NCI-H446 (cell line): ENCODE measurements around the gene PLCB1.
"Not testable (repeated sequence)": the region's sequence is repeated elsewhere in the genome, so short reads cannot be mapped to it uniquely, and the experiment has no call there.

Experiments
- DNase-seq, 2 experiments: peaks; one replicate each; lab custom pipeline; 2025; lab: John Stamatoyannopoulos, UW

Gene PLCB1

DNA sequence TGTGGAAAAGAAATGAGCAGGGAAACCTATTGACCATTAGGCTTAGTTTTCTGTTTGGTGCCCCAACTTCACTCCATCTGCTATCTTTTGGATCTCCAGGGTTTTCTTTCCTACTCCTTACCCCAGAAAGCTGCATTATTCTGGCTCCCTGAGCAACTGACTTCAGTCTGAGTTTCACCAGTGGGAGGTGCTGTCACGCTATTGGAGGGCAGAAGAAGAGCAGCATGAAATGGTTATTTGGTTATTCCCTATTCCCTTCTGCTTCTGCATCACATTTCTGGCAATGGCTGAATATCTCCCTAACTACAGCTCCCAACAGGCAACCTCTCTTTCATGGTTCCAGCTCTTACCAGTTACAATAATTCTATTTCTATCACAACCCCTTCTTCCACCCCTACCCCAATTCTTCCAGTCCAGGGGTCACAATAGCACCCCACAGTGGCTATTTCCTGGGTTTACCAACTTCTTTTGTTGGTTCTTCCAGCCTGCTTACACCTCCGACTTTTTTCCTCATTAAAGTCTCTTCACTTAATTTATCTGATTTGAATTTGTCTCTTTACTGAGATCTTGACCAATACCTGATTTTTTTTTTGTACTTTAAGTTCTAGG is 311.5 kb downstream of the PLCB1 start:
- DNase-seq: no peak

- DNase-seq: no peak
These were observed 315.4 kb downstream of the PLCB1 start for GRCh38 chr20:8447262-8448120.

GRCh38 chr20:8449123-8449522 is 317.1 kb downstream of the PLCB1 start:
- DNase-seq: peak in 1 of 2 experiments; percentile 73

- DNase-seq: peak; percentile 80 to 91
These were observed 322.2 kb downstream of the PLCB1 start for GRCh38 chr20:8454137-8454712.

- no peak for DNase-seq
These were observed 324.7 kb downstream of the PLCB1 start for GRCh38 chr20:8456765-8457164.

DNA sequence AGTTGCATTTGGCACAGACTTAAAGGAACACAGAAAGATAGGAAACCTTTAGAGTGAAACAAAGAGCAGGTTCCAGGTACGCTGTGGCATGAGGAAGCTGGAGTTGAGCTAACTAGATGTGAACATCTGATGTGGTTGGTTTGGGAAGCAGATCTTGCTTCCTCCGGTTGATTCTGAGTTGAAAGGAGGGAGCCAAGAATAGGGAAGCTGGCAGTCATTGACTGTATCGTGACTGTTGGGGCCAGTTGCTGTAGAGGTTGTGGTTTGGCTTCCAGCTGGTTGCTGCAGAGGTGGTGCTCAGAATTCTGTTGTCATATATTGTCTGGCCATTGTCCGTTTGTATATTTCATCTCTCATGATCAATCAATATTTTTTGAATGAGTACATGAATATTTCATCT is 325.9 kb downstream of the PLCB1 start:
- no peak for DNase-seq

DNA sequence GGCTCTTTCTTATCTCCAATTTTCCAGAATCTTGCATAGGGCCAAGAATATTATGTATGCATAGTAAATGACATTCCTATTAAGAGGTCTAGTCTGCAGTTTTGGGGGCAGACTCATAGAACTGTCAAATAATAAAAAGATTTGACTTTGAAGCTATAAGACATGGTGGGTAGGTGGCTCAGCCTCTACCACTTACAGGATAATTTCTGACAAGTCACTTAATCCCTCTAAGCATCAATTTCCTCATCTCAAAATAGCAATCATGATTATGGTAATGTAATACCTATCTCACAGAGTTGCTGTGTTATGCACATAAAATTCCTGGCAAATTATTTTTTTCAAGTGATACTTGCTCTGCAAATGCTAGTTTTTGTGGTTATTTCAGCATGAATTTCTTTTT is 329.1 kb downstream of the PLCB1 start:
- DNase-seq: no peak

- no peak for DNase-seq
These were observed 332.3 kb downstream of the PLCB1 start for GRCh38 chr20:8464368-8464767.

- DNase-seq: not testable (repeated sequence)
These were observed 334.7 kb downstream of the PLCB1 start for GRCh38 chr20:8466781-8467180.

DNA sequence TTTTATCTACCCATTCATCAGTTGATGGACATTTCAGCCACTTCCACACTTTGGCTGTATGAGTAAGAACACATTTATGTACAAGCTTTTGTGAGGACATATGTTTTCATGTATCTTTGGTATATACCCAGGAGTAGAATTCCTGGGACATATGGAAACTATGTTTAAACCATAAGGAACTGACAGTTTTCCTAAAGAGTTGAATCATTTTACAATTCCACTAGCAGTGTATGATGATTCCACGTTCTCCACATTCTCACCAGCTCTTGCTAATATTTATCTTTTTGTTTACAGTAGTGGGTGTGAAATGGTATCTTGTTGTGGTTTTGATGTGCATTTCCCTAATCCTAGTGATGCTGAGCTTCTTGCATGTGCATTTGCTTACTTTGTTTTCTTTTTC is 338.1 kb downstream of the PLCB1 start:
- no peak for DNase-seq

DNA sequence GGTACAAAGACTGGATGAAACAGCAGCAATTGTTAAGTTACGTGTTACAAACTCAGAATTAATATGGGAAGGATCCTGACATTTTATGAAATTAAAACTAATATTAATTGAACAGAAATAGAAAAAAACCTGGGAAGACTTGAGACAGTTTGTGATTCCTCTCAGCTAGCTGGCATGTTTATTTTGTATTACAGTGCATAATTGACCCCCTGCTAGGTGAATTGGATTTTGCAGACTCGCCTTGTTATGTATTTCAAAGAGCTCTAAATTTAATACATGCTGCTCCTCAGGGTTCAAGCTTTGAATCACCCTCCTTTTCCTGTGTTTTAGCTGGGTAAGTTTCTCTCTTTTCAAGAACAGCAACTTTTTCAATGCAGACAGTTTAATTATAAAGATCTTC is 339.4 kb downstream of the PLCB1 start:
- DNase-seq: no peak

- DNase-seq: no peak
These were observed 341.4 kb downstream of the PLCB1 start for GRCh38 chr20:8473459-8473858.

DNA sequence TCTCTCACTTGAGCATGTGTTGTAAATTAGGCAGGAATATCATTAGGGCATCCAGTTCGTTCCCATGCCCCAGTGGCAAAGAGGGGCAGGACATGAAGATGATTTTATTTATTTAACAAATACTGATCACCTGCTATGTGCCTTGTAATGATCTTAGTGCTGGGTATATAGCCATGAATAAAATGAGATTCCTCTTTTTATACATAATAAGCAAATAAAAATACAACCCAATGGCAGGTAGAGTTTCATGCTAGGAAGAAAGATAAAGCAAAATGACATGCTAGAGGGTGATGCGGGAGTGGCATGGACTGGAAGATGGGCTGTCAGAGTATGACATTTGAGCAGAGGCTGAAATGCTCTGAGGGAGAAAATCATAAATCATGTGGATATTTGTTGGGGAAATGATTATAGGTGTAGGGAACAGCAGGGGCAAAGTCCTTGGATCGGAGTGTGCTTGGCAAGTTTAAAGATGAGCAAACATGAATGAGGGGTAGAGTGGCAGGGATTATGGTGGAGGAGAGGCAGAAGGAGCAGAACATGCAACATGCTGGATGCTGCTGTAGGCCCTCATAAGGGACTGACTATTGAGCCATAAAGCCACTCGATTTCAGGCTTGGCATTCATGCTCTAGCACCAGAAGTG is 342.1 kb downstream of the PLCB1 start:
- DNase-seq: peak in 1 of 2 experiments; percentile 22

- no peak for DNase-seq
These were observed 344.0 kb downstream of the PLCB1 start for GRCh38 chr20:8476021-8476420.

- DNase-seq: no peak
These were observed 348.5 kb downstream of the PLCB1 start for GRCh38 chr20:8480597-8480996.

DNA sequence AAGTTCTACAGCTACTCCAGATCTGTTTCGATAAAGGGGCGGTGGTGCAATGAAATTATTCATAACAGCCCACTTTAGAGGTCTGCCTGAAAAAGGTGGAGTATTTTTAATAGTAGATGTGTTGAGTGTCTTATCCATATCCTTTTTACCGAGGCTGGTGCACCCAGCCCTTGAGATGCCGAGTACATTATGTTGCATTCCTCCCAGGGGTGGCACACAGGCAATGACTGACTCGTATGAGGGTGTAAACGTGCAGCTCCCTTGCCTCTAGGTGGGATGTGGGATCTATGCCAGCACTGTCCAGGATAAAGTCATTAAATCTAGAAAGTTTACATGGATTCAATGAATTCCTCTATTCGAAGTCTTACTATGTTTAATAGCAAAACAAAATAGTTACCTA is 355.6 kb downstream of the PLCB1 start:
- DNase-seq: no peak

DNA sequence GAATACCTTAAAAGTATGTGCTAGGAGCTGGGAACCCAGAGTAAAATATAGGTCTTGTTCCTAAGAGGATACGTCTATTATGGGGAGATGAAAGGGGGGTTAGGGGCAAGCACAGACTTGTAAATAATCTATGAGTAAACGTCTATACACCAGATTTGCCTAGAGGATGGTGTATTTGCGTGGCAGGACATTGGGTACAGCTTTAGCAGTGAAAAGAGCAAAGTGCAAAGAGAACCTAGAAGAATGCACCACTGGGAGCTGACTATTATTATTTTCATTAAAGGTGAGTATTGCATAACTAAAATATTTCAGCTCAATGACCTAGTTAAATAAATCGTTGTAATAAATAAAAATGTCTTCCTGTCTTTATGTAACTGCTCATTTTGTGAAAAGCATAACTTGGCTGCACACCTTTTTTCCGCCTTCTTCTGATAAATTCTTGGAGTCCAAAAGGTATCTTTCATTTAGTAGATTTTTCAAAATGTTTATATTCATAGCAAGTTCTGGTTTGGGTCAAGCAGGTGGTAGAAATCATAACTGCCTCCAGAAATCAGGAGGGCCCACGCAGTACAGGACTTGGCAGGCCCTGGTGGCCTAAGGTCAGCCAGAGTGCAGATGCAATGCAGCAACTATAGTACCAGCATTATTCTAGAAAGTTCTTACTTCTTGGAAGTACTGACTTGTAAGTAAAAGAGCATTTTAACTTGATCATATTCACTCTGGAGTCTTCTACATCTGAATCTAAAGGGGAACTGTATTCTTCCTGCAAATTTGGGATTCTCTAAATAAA is 357.2 kb downstream of the PLCB1 start:
- DNase-seq: no peak

DNA sequence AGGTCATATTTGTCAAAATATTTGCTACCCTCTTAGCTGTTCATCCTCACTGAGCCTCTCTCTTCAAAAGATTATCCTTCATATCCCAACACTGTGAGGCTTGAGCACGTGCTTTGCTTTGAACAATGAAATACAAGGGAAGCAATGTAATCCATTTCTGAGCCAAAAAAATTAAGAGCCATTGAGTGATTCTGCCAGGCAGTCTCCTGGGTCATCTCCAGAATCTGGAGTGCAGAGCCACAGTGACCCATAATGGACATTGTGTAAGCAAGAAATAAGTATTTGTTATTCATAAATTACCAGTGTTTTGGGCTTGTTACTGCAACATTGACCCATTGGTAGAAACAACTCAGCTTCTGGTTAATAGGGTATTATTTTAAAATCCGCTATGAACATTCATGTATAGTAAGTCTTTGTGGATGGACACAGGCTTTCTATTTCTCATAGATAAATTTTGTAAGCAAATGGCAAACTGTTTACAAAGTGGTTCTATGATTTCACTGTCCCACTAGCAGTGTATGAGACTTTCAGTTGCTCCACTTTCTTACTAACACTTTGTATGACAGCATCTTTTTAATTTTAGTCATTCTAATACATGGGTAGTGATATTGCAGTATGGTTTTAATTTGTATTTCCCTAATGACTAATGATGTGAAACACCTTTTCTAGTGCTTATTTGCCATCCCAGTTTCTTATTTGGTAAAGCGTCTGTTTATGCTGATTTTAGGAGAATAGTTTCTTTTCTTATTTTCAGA is 358.2 kb downstream of the PLCB1 start:
- peak in 1 of 2 experiments; percentile 30 for DNase-seq

GRCh38 chr20:8492173-8492572 is 360.1 kb downstream of the PLCB1 start:
- DNase-seq: no peak

DNA sequence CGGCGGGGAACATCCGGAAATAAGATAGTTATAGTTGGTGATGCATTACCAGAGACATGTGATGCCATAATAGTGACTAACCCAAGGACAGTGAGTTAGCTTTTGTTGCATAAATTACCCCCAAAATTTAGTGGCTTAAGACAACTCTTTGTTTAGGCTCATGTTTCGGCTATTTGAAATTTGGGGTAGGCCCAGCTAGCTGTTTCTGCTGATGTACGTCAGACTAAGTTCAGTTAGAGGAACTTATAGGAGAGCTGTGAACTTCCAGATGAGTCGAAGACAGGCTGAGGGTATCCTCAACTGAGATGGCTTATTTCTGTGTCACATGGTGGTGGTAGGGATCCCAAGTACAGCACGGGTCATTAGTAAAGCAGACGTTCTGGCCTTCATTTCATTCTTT is 366.5 kb downstream of the PLCB1 start:
- DNase-seq: no peak

- DNase-seq: no peak
These were observed 372.0 kb downstream of the PLCB1 start for GRCh38 chr20:8504030-8504429.
